H1 (cell line): ENCODE results near the gene UQCR10. TPM values are rescaled to one million over a fixed set of nuclear protein-coding genes. Genes with fewer than 3 reads are reported as not detected.

Experiments
- CTCF ChIA-PET: fragments of 300-600 bp; sonication (Branson Sonifier 250); formaldehyde crosslinking; loops from one replicate; lab custom pipeline; 2021; ENCODE audit not compliant: partially characterized antibody; lab: Charles Lee
- POLR2A ChIA-PET: fragments of 300-600 bp; sonication (Branson Sonifier 250); formaldehyde crosslinking; loops from one replicate; lab custom pipeline; 2021; ENCODE audit warnings: inconsistent platforms; ENCODE audit not compliant: partially characterized antibody; lab: Charles Lee
- DNase-seq, 2 experiments: peaks; one replicate each; pipeline versions ENCODE4 v3.0.0 to v3.0.0-alpha.2; 2010 to 2022; ENCODE audit warnings: low spot score in 2 of 2, low read depth in 1 of 2, mixed read lengths in 1 of 2
- FAIRE-seq: peaks from 2 replicates; lab custom pipeline; 2011; peaks lifted over from hg19 to GRCh38; lab: Jason Lieb, UNC
- H2AFZ ChIP-seq: 2 replicates; pipeline ENCODE4 v1.8.1; 2012; ENCODE audit warnings: low read length, inconsistent platforms
- H2AK5ac ChIP-seq: 2 replicates; pipeline ENCODE4 v1.6.1; 2013; ENCODE audit warnings: low read depth, low read length
- H2BK120ac ChIP-seq: replicated peaks from 2 replicates; pipeline ENCODE3; 2013; ENCODE audit warnings: low read depth, low read length, inconsistent platforms
- H2BK12ac ChIP-seq: 2 replicates; pipeline ENCODE4 v1.6.1; 2013; ENCODE audit warnings: low read depth, low read length
- H2BK15ac ChIP-seq: 2 replicates; pipeline ENCODE4 v1.6.1; 2013; ENCODE audit warnings: low read length
- H2BK20ac ChIP-seq: 2 replicates; pipeline ENCODE4 v1.6.1; 2013; ENCODE audit warnings: low read length
- H2BK5ac ChIP-seq: 2 replicates; pipeline ENCODE4 v1.6.1; 2013; ENCODE audit warnings: low read depth, low read length
- H3K14ac ChIP-seq: 2 replicates; pipeline ENCODE4 v1.6.1; 2013; ENCODE audit warnings: inconsistent platforms; ENCODE audit not compliant: insufficient read length
- H3K18ac ChIP-seq: 2 replicates; pipeline ENCODE4 v1.6.1; 2013; ENCODE audit warnings: low read length; ENCODE audit errors: extremely low read depth
- H3K23ac ChIP-seq: 2 replicates; pipeline ENCODE4 v1.6.1; 2013; ENCODE audit warnings: inconsistent platforms; ENCODE audit not compliant: insufficient read length
- H3K23me2 ChIP-seq: 2 replicates; pipeline ENCODE4 v1.6.1; 2013; ENCODE audit warnings: low read depth, low read length
- H3K27ac ChIP-seq: 2 replicates; pipeline ENCODE4 v1.6.1; 2011; ENCODE audit warnings: low read depth, low read length, inconsistent platforms
- H3K27me3 ChIP-seq, 4 experiments: replicated peaks in 1 of 4; 1 replicate in 1 of 4; 2 replicates in 3 of 4; pipeline versions ENCODE4 v1.6.1 to v1.8.1; 2011 to 2013; ENCODE audit warnings: low read length in 3 of 4, mild to moderate bottlenecking in 3 of 4, inconsistent platforms in 2 of 4, mixed read lengths in 2 of 4, moderate library complexity in 1 of 4; ENCODE audit not compliant: control insufficient read depth in 3 of 4, insufficient read depth in 3 of 4; ENCODE audit errors: extremely low read depth in 1 of 4
- H3K36me3 ChIP-seq, 4 experiments: 2 replicates each; pipeline versions ENCODE4 v1.6.1 to v1.8.1; 2011 to 2013; ENCODE audit warnings: mild to moderate bottlenecking in 4 of 4, low read length in 3 of 4, moderate library complexity in 2 of 4, control low read depth in 1 of 4, inconsistent platforms in 1 of 4; ENCODE audit not compliant: insufficient read depth in 4 of 4, control insufficient read depth in 2 of 4
- H3K4ac ChIP-seq: replicated peaks from 2 replicates; pipeline ENCODE3; 2013; ENCODE audit warnings: low read length, low read depth, mixed read lengths, inconsistent platforms; ENCODE audit not compliant: insufficient read length
- H3K4me1 ChIP-seq, 4 experiments: replicated peaks in 1 of 4; 1 replicate in 1 of 4; 2 replicates in 3 of 4; pipeline versions ENCODE4 v1.6.1 to v1.8.1; 2011 to 2013; ENCODE audit warnings: low read length in 3 of 4, inconsistent platforms in 2 of 4, mixed read lengths in 1 of 4; ENCODE audit not compliant: insufficient read depth in 4 of 4, control insufficient read depth in 3 of 4
- H3K4me2 ChIP-seq, 2 experiments: 2 replicates each; pipeline versions ENCODE4 v1.6.1 to v1.8.1; 2011 to 2013; ENCODE audit warnings: low read depth in 2 of 2, low read length in 2 of 2, control low read depth in 1 of 2, inconsistent platforms in 1 of 2, mild to moderate bottlenecking in 1 of 2; ENCODE audit not compliant: insufficient read depth in 1 of 2
- H3K4me3 ChIP-seq, 4 experiments: fragments of 200-600, 300-600 bp in 1 of 4; sonication (generic), shearing (Covaris generic), sonication (Bioruptor Twin) in 1 of 4; 2 replicates each; pipeline versions ENCODE4 v1.5.1 to v1.8.1; 2011 to 2016; ENCODE audit warnings: low read length in 4 of 4, low read depth in 3 of 4, control low read depth in 2 of 4, inconsistent platforms in 2 of 4, mild to moderate bottlenecking in 2 of 4, mixed read lengths in 1 of 4, moderate library complexity in 1 of 4; ENCODE audit not compliant: insufficient read depth in 2 of 4; ENCODE audit errors: extremely low read depth in 1 of 4
- H3K56ac ChIP-seq: replicated peaks from 2 replicates; pipeline ENCODE3; 2013; ENCODE audit warnings: low read depth, mild to moderate bottlenecking, mixed read lengths, low read length, inconsistent platforms; ENCODE audit not compliant: insufficient read length
- H3K79me1 ChIP-seq: 2 replicates; pipeline ENCODE4 v1.6.1; 2013; ENCODE audit warnings: low read depth, low read length, control low read depth
- H3K79me2 ChIP-seq, 2 experiments: 2 replicates each; pipeline versions ENCODE4 v1.6.1 to v1.8.1; 2012 to 2013; ENCODE audit warnings: low read length in 2 of 2, mild to moderate bottlenecking in 2 of 2, inconsistent platforms in 1 of 2; ENCODE audit not compliant: insufficient read depth in 2 of 2, control insufficient read depth in 1 of 2
- H3K9ac ChIP-seq, 4 experiments: replicated peaks in 1 of 4; 1 replicate in 1 of 4; 2 replicates in 3 of 4; pipeline versions ENCODE4 v1.6.1 to v1.8.1; 2011 to 2013; ENCODE audit warnings: low read depth in 3 of 4, low read length in 3 of 4, control low read depth in 2 of 4, mild to moderate bottlenecking in 2 of 4, moderate library complexity in 2 of 4, inconsistent platforms in 1 of 4; ENCODE audit errors: extremely low read depth in 1 of 4
- H3K9me3 ChIP-seq, 2 experiments: 2 replicates each; pipeline versions ENCODE4 v1.6.1 to v1.8.1; 2012 to 2013; ENCODE audit warnings: mild to moderate bottlenecking in 2 of 2, moderate library complexity in 2 of 2, control low read depth in 1 of 2, inconsistent platforms in 1 of 2, low read depth in 1 of 2, low read length in 1 of 2, mixed read lengths in 1 of 2; ENCODE audit not compliant: insufficient read depth in 2 of 2
- H4K20me1 ChIP-seq, 2 experiments: replicated peaks in 1 of 2; 2 replicates each; pipeline versions ENCODE3 to v1.8.1; 2011 to 2013; ENCODE audit warnings: inconsistent platforms in 2 of 2, low read length in 2 of 2, mild to moderate bottlenecking in 1 of 2; ENCODE audit not compliant: insufficient read depth in 2 of 2, control insufficient read depth in 1 of 2
- H4K5ac ChIP-seq: 2 replicates; pipeline ENCODE4 v1.6.1; 2013; ENCODE audit warnings: low read length, low read depth, mixed read lengths, inconsistent platforms; ENCODE audit not compliant: insufficient read length
- H4K8ac ChIP-seq: 2 replicates; pipeline ENCODE4 v1.8.0; 2013; ENCODE audit warnings: mild to moderate bottlenecking, moderate library complexity, low read length, inconsistent platforms; ENCODE audit not compliant: insufficient read depth; ENCODE audit errors: extremely low read depth
- H4K91ac ChIP-seq: replicated peaks from 2 replicates; pipeline ENCODE3; 2013; ENCODE audit warnings: low read length, mixed read lengths, inconsistent platforms; ENCODE audit not compliant: insufficient read length
- CTCF ChIP-seq, 3 experiments: IDR thresholded peaks; 1 replicate in 2 of 3; 2 replicates in 1 of 3; pipeline versions ENCODE4 v1.5.1 to v1.6.1; 2011; ENCODE audit warnings: low read length in 3 of 3, mild to moderate bottlenecking in 3 of 3, inconsistent platforms in 2 of 3, low read depth in 1 of 3, moderate library complexity in 1 of 3; ENCODE audit not compliant: insufficient read depth in 1 of 3; ENCODE audit errors: control extremely low read depth in 1 of 3
- NRF1 ChIP-seq: IDR thresholded peaks from 2 replicates; pipeline ENCODE4 v1.6.1; 2011; ENCODE audit warnings: mild to moderate bottlenecking, low read depth, low read length, improper control_type of control experiment
- WGBS, 2 experiments: shearing (Covaris generic) in 1 of 2; methylation state at CpG; one replicate each; pipeline versions ENCODE4 v1.1.6 to v1.1.7; 2013 to 2015; ENCODE audit warnings: low lambda C conversion rate in 2 of 2, mixed read lengths in 2 of 2, inconsistent platforms in 1 of 2, low coverage in 1 of 2, missing lambda C conversion rate in 1 of 2; ENCODE audit not compliant: insufficient replicate concordance in 2 of 2, insufficient coverage in 1 of 2, insufficient read length in 1 of 2; ENCODE audit errors: extremely low coverage in 1 of 2, missing lambda C conversion rate in 1 of 2; 5-methylcytosine and 5-hydroxymethylcytosine counted together
- polyA plus RNA-seq, 7 experiments: library from polyadenylated mRNA; depleted of rRNA in 3 of 7; stranded (reverse) in 5 of 7; unstranded in 2 of 7; fragments of >200 nt in 5 of 7; fragments of 200-250 nt in 2 of 7; gene quantifications; 1 replicate in 5 of 7; 2 replicates in 1 of 7; 4 replicates in 1 of 7; pipeline versions ENCODE4 v1.2.1 to v1.2.3, GENCODE V29; 2011 to 2013; ENCODE audit warnings: missing spikeins in 2 of 7, mixed read lengths in 2 of 7
- total RNA-seq: library from RNA; stranded (reverse); fragmentation: NEBNext Ultra II Directional; extraction: Animal tissue kit (Norgen Biotek cat#: 25700); gene quantifications from 2 replicates; pipeline ENCODE4 v1.2.1, GENCODE V29; 2021

UQCR10 gene
- total and polyA plus RNA-seq, 2 of the 8 experiments (the other 6 are each of a cell fraction or from before 2014, with no cell fraction given) = 102 to 260 TPM

- Histone ChIP-seq H3K27me3 (peaks cover 21 to 41% (median 30%) of the 10 kb centered on the region in 4 experiments), H3K27ac (no peak overlapping the region), H4K8ac (no peak overlapping the region), H3K18ac (no peak overlapping the region), H3K9ac (no peak overlapping the region), H2BK120ac (no peak overlapping the region), H4K91ac (no peak overlapping the region), H2AK5ac (no peak overlapping the region), H3K9me3 (no peaks in the 10 kb centered on the region), H3K14ac (no peak overlapping the region), H3K36me3 (no peaks in the 10 kb centered on the region), H2BK5ac (no peak overlapping the region), H3K4ac (no peak overlapping the region), H3K23me2 (peaks cover 5% of the 10 kb centered on the region; the same call in 1 of the 2 replicates), H3K79me1 (no peaks in the 10 kb centered on the region), H3K79me2 (no peaks in the 10 kb centered on the region), H2BK15ac (no peak overlapping the region), H2AFZ (no peak overlapping the region), H4K20me1 (peaks cover 1 to 3% of the 10 kb centered on the region in 2 experiments), H3K4me2 (no peak overlapping the region), H2BK12ac (no peak overlapping the region), H3K56ac (no peak overlapping the region), H4K5ac (no peak overlapping the region), H3K4me1 (peaks cover 0 to 20% (median 7%) of the 10 kb centered on the region in 4 experiments; a peak in 6 of 7 replicates), H3K23ac (no peak overlapping the region), H3K4me3 (no peak overlapping the region), H2BK20ac (no peak overlapping the region)
- TF ChIP-seq CTCF (IDR thresholded peaks at IDR 0.05; ENCODE audit: control extremely low read depth in 1 of 3, insufficient read depth in 1 of 3, low read depth in 1 of 3, low read length in 3 of 3) (peak in 1 of 3 experiments; percentile 32; a peak in 1 of 4 replicates), NRF1 (no peak)
- POLR2A ChIA-PET = no interaction called here
- no peak for FAIRE-seq
- 87% methylated on average over 10 of the region's 10 CpGs; no CpG with 5 or more reads in 1 of the 2 experiments for WGBS, 2 experiments
- DNase-seq = no peak
- CTCF ChIA-PET = interaction anchor here (1.1 to 4.8 kb wide), 5 partner anchors 9 to 32 kb away, joined by 3 to 22 read pairs (median 7); no protein-coding TSS in a partner anchor
These were observed 43.4 kb upstream of the UQCR10 start for GRCh38 chr22:29723766-29724165.
